GM21423 (cell line): ENCODE data around the gene CLEC3B.
"Not testable (repeated sequence)": the region's sequence is repeated elsewhere in the genome, so short reads cannot be mapped to it uniquely, and the experiment has no call there.

Source experiments
- ATAC-seq: cut with Tn5 transposase; IDR thresholded peaks from one replicate; pipeline ENCODE4 v1.9.1; 2021; ENCODE audit warnings: mild to moderate bottlenecking, moderate library complexity; ENCODE audit not compliant: unreplicated experiment

Gene CLEC3B

GRCh38 chr3:45033791-45034190 lies 7.7 kb downstream of the CLEC3B start:
- ATAC-seq = no peak

GRCh38 chr3:45034612-45035252 lies 8.6 kb downstream of the CLEC3B start:
- ATAC-seq = peak; percentile 38

- ATAC-seq = no peak
Observed at GRCh38 chr3:45035441-45036301, 9.6 kb downstream of the CLEC3B start.

GRCh38 chr3:45037720-45038455 lies 11.8 kb downstream of the CLEC3B start:
- ATAC-seq = peak; percentile 48

GRCh38 chr3:45041666-45042065 lies 15.6 kb downstream of the CLEC3B start:
- no peak for ATAC-seq

- no peak for ATAC-seq
Observed at GRCh38 chr3:45042162-45042561, 16.1 kb downstream of the CLEC3B start.

- no peak for ATAC-seq
Observed at GRCh38 chr3:45043728-45044299, 17.7 kb downstream of the CLEC3B start.

GRCh38 chr3:45048244-45048643 lies 22.1 kb downstream of the CLEC3B start:
- no peak for ATAC-seq

GRCh38 chr3:45049807-45050206 lies 23.7 kb downstream of the CLEC3B start:
- ATAC-seq = no peak

GRCh38 chr3:45051685-45052084 lies 25.6 kb downstream of the CLEC3B start:
- ATAC-seq = no peak

GRCh38 chr3:45053805-45054195 lies 27.7 kb downstream of the CLEC3B start:
- ATAC-seq = not testable (repeated sequence)

GRCh38 chr3:45054196-45054857 lies 28.2 kb downstream of the CLEC3B start:
- no peak for ATAC-seq

- no peak for ATAC-seq
Observed at GRCh38 chr3:45055032-45055410, 28.9 kb downstream of the CLEC3B start.

GRCh38 chr3:45055411-45056143 lies 29.5 kb downstream of the CLEC3B start:
- ATAC-seq = no peak

- ATAC-seq = no peak
Observed at GRCh38 chr3:45056608-45057301, 30.7 kb downstream of the CLEC3B start.

GRCh38 chr3:45057557-45057956 lies 31.5 kb downstream of the CLEC3B start:
- no peak for ATAC-seq

GRCh38 chr3:45059132-45059531 lies 33.0 kb downstream of the CLEC3B start:
- ATAC-seq = no peak

GRCh38 chr3:45060165-45060892 lies 34.2 kb downstream of the CLEC3B start:
- ATAC-seq = no peak

- no peak for ATAC-seq
Observed at GRCh38 chr3:45062697-45063070, 36.6 kb downstream of the CLEC3B start.
